ENCODE results near the gene NSMF.

The NSMF gene

GRCh38 chr9:137491735-137492432, 32.8 kb upstream of the NSMF start:
- no peak for DNase-seq

- no peak for DNase-seq
Measured at GRCh38 chr9:137490532-137491186, 31.5 kb upstream of the NSMF start.

DNA sequence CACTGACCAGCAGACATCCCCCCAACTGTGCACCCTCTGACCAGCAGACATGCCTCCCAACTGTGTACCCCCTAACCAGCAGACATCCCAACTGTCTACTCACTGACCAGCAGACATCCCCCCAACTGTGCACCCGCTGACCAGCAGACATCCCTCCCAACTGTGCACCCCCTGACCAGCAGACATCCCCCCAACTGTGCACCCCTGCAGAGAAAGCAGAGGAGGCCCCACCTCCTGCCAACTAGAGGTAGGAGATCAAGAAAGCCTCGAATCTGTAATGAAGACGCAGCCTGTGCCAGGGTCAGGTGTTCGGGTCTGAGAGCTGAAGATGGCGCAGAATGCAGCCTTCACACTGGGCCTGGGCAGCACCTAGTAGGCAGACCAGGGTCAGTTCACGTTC, 29.8 kb upstream of the NSMF start:
- no peak for DNase-seq

- DNase-seq = peak; percentile 98
Measured at GRCh38 chr9:137488327-137488653, 29.2 kb upstream of the NSMF start.

DNA sequence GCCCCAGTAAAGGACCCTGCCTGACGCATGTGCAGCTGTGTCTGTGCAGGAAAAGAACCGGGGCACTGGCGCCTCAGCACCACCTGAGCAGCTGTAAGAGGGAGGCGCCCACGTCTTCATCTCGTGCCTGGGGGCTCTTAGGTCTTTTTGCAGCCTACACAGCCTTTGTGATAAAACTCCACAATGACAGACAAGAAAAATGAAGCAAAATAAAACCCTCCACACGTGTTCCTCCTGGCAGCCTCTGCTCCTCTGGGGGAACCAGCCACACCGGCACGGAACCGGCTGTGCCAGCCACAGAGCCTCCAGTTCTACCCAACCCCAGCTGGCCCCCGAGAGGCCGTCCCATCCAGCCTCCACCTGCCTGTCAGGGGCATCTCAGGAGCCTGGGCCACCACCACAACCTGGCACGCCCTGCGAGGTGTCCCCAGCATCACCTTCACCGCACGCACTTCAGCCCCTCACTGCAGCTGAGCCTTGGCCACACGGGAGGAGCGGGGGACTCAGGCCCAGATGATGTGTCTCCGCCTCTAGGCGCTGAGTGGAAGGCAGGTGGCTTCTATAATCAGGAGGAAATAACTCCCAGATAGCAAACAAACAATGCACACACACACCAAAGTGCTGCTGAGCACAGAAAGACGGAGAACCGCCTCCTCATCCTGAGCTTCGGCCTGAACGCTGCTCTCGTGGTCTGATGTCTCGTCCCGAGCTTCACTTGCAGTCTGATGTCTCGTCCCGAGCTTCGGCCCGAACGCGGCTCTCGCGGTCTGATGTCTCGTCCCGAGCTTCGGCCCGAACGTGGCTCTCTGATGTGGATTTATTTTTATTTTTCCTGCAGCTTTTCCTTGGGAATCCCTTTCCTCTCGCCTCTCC, 28.6 kb upstream of the NSMF start:
- DNase-seq = peak; percentile 94

- DNase-seq = no peak
Measured at GRCh38 chr9:137486545-137487453, 27.7 kb upstream of the NSMF start.

DNA sequence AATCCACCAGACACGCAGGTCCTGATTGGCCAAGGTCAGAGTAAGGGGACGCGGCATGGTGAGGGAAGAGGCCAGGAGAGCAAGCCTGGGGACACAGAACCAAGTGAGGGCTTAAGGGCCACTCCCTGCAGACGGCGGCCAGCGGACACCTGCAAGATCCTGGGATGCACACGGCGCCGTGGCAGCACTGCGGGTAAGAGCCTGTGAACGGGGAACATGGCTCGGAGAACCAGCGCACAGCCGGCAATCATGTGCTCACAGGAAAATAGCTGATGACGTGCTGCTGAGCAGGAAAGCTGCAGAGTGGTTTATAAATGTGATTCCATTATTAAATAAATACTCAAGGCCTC, 27.0 kb upstream of the NSMF start:
- DNase-seq = no peak

GRCh38 chr9:137485343-137486140, 26.4 kb upstream of the NSMF start:
- DNase-seq = no peak

GRCh38 chr9:137484551-137485315, 25.6 kb upstream of the NSMF start:
- DNase-seq = no peak

GRCh38 chr9:137482094-137482781, 23.1 kb upstream of the NSMF start:
- no peak for DNase-seq

DNA sequence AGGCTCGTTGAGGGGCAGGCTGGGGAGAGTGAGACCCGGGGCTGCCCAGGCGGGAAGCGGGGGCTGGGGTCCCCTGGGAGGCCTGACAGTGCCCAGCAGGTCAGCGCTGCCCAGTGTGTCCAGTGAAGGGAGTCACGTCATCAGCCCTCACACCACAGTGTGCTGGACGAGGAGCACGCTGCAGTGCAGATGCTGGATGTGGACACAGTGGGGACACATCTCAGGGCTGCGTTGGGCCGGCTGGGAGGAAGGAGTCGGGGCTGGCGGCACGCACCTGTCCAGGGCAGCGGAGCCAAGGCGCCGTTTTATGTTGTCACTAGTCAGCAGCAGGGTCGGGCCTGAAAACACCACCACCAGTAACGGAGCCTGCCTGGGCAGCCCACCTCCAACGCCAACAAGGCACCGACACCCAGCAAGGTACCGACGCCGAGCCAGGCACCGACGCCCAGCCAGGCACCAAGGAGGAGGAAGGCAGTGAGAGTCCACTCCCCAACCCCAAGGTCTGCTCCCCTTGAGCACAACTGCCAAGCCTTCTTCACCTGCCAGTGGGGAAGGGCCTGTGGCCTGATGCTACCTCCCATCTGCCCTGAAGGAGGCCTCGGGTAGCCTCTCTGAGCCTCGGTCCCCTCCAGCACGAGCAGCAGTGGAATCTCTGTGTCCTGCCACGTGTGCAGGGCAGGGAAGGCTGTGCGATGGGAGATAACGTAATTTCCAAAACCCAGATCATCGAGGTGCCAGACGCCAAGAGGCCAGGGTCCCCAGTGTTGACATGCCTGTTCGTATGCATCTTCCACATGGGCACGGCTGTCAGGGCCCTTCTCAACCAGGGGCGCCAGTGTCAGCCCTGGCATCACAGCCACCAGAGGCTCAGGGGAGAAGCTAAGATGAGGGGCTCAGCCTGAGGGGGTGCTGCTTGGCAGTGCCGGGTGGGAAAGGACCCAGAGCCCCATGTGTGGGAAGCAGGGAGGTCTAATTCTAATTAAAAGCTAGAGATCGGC, 21.9 kb upstream of the NSMF start:
- DNase-seq = no peak

DNA sequence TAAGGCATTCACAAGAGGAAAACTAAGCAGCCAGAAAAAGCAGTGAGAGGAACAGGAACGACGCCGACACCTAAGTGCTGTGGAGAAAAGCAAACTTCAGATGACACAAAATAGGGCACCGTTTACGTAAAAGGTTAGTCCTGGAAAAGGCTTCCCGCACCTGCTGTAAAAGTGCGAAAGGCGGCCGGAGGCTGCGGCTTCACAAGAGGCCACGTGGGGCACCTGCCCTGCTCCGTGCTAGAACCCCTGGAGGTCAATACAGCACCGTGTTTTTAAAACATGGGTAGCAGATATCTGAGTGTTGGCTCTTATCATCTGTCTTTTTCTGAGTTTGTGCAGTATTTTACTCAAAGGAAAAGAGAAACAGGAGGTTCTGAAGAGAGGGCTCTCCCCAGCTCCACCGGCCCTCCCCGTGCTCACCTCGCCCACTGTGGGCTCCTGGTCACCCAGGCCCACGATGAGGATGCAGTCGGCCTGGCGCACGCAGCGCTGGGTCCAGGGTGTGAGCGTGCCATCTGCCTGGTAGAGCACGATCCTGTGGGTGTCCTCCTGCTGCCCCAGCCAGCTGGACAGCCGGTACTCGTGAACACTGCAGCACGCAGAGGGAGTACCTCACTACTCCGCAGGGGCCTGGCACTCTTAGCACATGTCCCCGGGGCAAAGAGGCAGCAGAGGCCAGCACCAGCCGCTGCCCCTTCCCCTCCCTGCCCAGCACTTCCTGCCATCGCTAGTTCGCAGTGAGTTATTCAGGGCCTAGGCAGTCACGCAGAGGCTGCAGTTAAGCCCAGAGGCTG, 21.0 kb upstream of the NSMF start:
- no peak for DNase-seq

DNA sequence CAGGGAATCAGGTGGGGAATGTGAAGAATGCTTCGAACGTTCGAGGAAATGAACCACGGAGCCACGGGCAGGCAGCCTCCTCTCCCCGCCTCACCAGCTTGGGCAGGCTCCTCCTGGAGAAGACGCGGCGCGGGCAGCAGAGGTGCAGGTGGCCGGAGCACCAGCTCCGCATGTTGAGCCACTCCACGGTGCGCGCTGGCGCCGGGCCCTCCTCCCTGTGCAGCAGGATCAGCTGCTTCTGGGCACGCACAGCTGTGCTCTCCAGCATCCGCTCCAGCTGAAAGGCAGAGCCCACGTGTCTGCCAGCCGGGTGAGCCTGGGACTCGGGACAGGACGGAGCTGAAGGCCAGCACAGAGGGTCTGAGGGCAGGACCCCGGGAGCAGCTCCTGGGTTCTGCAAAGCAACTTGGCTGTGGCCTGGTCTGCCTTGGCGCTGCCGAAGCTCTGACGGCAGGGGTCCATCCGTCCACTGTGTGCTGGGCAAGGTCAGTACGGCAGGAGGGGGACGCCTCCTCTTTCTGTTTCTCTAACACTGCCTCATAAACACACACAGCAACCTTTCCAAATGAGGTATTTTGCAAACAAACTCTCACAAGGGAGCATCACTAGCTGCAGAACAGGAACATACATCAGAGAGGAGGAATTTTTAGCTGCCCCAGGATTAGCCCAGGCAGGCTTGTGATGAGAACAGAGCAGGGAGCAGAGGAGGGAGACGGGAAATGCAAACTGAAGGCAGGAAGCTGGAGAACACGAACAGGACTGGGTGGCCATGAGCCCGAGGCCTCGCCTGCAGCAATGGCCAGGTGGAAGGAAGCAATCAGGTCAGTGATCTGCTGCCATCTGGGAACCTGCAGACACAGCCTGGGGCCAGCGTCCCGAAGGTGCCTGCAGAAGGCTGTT, 20.1 kb upstream of the NSMF start:
- peak; percentile 38 for DNase-seq

- no peak for DNase-seq
Measured at GRCh38 chr9:137478613-137478961, 19.5 kb upstream of the NSMF start.

DNA sequence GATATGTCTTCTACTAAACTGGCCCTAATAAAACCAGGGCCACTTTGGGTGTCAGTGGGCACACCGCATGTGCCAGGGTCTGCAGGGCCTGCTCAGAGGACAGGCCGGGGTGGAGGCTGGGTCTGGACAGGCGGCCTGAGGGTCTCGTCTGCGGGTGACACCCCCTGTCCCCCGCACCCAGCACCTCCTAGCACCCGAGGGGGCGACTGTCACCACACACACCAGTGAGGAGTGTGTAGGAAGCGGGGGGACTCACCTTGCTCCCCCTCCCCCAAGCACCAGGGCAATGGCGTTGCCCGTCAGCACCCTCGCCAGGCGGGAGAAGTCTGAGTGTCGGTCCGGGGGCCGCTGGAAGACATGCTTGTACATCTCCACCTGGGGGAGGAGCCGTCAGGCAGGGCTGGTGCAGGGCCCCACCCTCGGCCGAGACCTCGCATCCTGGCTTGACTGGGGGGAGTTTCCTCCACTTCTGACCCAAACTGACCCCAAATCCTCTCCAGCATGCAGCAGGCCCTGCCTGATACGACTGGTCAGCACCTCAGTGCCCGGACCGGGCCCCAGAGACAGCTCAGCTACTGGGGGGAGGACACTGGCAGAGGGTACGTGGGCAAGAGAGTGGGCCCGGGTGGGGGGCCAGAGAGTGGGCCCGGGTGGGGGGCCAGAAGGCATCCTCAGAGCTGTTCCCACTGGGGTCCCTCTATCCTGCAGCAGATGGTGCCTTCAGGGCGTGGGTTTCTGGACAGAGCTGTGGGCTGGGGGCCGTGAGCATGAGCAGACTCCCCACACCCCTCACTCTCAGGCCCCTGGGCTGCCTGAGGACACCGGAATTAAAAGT, 18.9 kb upstream of the NSMF start:
- DNase-seq = no peak

DNA sequence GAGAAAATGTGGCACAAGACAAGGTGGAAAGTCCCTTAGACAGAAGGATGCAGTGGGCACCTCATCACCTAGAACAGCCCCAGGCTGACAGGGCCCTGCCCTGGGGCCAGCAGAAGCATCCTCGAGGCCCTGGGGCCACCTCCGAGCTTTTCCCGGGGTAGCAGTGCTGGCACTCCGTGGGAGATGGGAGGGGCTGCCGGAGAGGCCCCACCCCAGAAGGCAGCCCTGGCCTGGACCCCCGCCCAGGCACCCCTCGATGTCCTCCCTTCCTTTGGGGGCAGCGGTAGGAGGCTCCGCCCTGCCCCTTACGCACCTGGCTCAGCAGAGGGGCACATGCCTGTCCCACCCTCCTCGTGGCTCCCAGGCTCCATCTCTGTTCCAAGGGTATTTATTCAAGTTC, 17.7 kb upstream of the NSMF start:
- DNase-seq = no peak

DNA sequence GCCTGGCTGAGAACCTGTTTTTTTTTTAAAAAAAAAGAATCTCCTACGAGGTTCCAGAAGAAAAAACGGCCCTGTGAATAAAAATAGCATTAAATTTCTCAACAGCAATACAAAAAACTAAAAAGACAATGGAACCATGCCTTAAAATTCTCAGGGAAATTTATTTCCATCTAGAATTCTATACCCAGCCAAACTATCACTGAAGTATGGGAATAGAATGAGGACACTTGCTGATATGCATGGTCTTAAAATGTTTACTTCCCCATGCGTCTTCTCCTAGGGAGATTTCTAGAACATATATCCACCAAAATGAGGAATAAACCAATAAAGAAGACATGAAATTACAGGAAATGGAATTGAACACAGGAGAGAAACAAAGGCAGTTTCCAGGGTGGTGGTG, 16.5 kb upstream of the NSMF start:
- no peak for DNase-seq

Measured in NCI-H2171 treated with DMSO at 0.1 percent for 48 hours (cell line).